SJCRH30 (cell line): ENCODE data around the gene PTPRA. TPM values are rescaled to one million over a fixed set of nuclear protein-coding genes. Genes with fewer than 3 reads are reported as not detected.

Experiments
- DNase-seq, 2 experiments: peaks; one replicate each; pipeline ENCODE4 v3.0.0-alpha.2; 2015 to 2020
- H3K27ac ChIP-seq: fragments of 250-450 bp; sonication (Bioruptor Pico); 2 replicates; pipeline ENCODE4 v1.5.1; 2020; ENCODE audit warnings: mild to moderate bottlenecking, moderate library complexity
- H3K27me3 ChIP-seq: fragments of 250-450 bp; sonication (Bioruptor Pico); 2 replicates; pipeline ENCODE4 v1.5.1; 2020; ENCODE audit warnings: mild to moderate bottlenecking, moderate library complexity
- H3K36me3 ChIP-seq: fragments of 250-450 bp; sonication (Bioruptor Pico); 2 replicates; pipeline ENCODE4 v1.5.1; 2020; ENCODE audit warnings: mild to moderate bottlenecking, moderate library complexity
- H3K4me1 ChIP-seq: fragments of 250-450 bp; sonication (Bioruptor Pico); 2 replicates; pipeline ENCODE4 v1.5.1; 2020; ENCODE audit warnings: mild to moderate bottlenecking, moderate library complexity
- H3K4me3 ChIP-seq: fragments of 250-450 bp; sonication (Bioruptor Pico); 2 replicates; pipeline ENCODE4 v1.5.1; 2020; ENCODE audit warnings: mild to moderate bottlenecking, moderate library complexity
- H3K9me3 ChIP-seq: fragments of 250-450 bp; sonication (Bioruptor Pico); replicated peaks from 2 replicates; pipeline ENCODE4 v1.5.1; 2020; ENCODE audit warnings: mild to moderate bottlenecking, moderate library complexity
- total RNA-seq: library from RNA; depleted of rRNA; stranded (reverse); fragments of >200 nt; shearing (Covaris generic); gene quantifications from 2 replicates; pipeline ENCODE4 v1.2.3, GENCODE V29; 2014

The PTPRA gene
- total RNA-seq, 1 experiment from 2014 or later: 44.4 TPM

GRCh38 chr20:2967841-2968240 is 94.6 kb downstream of the PTPRA start:
- Histone ChIP-seq H3K27me3 (no peaks in the 10 kb centered on the region), H3K4me1 (peaks cover 4% of the 10 kb centered on the region; the same call in 1 of the 2 replicates), H3K36me3 (0 out of 2 replicates have a peak, but pooled peaks cover 8% of the 10 kb centered on the region), H3K4me3 (no peak overlapping the region), H3K27ac (no peak overlapping the region), H3K9me3 (no peaks in the 10 kb centered on the region)
- no peak for DNase-seq

- H3K4me3 ChIP-seq: no peak overlapping the region
- H3K9me3 ChIP-seq: no peaks in the 10 kb centered on the region
- no peaks in the 10 kb centered on the region for H3K4me1 ChIP-seq
- no peak overlapping the region for H3K27ac ChIP-seq
- H3K27me3 ChIP-seq: no peaks in the 10 kb centered on the region
- H3K36me3 ChIP-seq: peaks cover 10% of the 10 kb centered on the region; the same call in 1 of the 2 replicates
- DNase-seq: no peak
These were observed 98.8 kb downstream of the PTPRA start for GRCh38 chr20:2972126-2972525.

- H3K4me1 ChIP-seq: no peaks in the 10 kb centered on the region
- no peak overlapping the region for H3K4me3 ChIP-seq
- H3K27ac ChIP-seq: no peak overlapping the region
- no peak for DNase-seq
- no peaks in the 10 kb centered on the region for H3K9me3 ChIP-seq
- H3K36me3 ChIP-seq: peaks cover 2% of the 10 kb centered on the region; the same call in 1 of the 2 replicates
- H3K27me3 ChIP-seq: no peaks in the 10 kb centered on the region
These were observed 100.3 kb downstream of the PTPRA start for GRCh38 chr20:2973574-2973973.

- H3K36me3 ChIP-seq: peaks cover under 1% of the 10 kb centered on the region; the same call in 1 of the 2 replicates
- no peak for DNase-seq
- no peaks in the 10 kb centered on the region for H3K9me3 ChIP-seq
- no peak overlapping the region for H3K4me3 ChIP-seq
- no peaks in the 10 kb centered on the region for H3K4me1 ChIP-seq
- H3K27me3 ChIP-seq: no peaks in the 10 kb centered on the region
- H3K27ac ChIP-seq: no peak overlapping the region
These were observed 105.2 kb downstream of the PTPRA start for GRCh38 chr20:2978519-2978918.

GRCh38 chr20:2981646-2982045 is 108.4 kb downstream of the PTPRA start:
- Histone ChIP-seq H3K9me3 (no peaks in the 10 kb centered on the region), H3K27me3 (no peaks in the 10 kb centered on the region), H3K4me3 (no peak overlapping the region), H3K4me1 (peaks cover under 1% of the 10 kb centered on the region), H3K36me3 (no peaks in the 10 kb centered on the region), H3K27ac (no peak overlapping the region)
- no peak for DNase-seq

- Histone ChIP-seq H3K27me3 (no peaks in the 10 kb centered on the region), H3K4me3 (no peak overlapping the region), H3K4me1 (peaks cover 12% of the 10 kb centered on the region), H3K27ac (no peak overlapping the region), H3K9me3 (no peaks in the 10 kb centered on the region), H3K36me3 (peaks cover 3% of the 10 kb centered on the region)
- no peak for DNase-seq
These were observed 110.2 kb downstream of the PTPRA start for GRCh38 chr20:2983508-2983907.

- H3K4me1 ChIP-seq: peaks cover 12% of the 10 kb centered on the region
- no peak for DNase-seq
- no peak overlapping the region for H3K27ac ChIP-seq
These were observed 110.8 kb downstream of the PTPRA start for GRCh38 chr20:2984028-2984501.

GRCh38 chr20:2984956-2985661 is 111.8 kb downstream of the PTPRA start:
- Histone ChIP-seq H3K27ac (no peak overlapping the region), H3K9me3 (no peaks in the 10 kb centered on the region), H3K27me3 (no peaks in the 10 kb centered on the region), H3K4me1 (peaks cover 12% of the 10 kb centered on the region), H3K4me3 (no peak overlapping the region), H3K36me3 (peaks cover 12% of the 10 kb centered on the region)
- peak in 1 of 2 experiments; percentile 25 for DNase-seq

More at GRCh38 chr20:2984028-2984501, 110.8 kb downstream of the PTPRA start:
- Histone ChIP-seq H3K4me3 (no peak overlapping the region), H3K9me3 (no peaks in the 10 kb centered on the region), H3K36me3 (peaks cover 9% of the 10 kb centered on the region), H3K27me3 (no peaks in the 10 kb centered on the region)

- Histone ChIP-seq H3K4me1 (peaks cover 12% of the 10 kb centered on the region), H3K27me3 (no peaks in the 10 kb centered on the region), H3K36me3 (peaks cover 23% of the 10 kb centered on the region), H3K27ac (peak overlapping the region; percentile 84), H3K9me3 (no peaks in the 10 kb centered on the region), H3K4me3 (no peak overlapping the region)
- peak in 1 of 2 experiments; percentile 35 for DNase-seq
These were observed 113.2 kb downstream of the PTPRA start for GRCh38 chr20:2986466-2986865.

- Histone ChIP-seq H3K36me3 (peaks cover 29% of the 10 kb centered on the region), H3K4me3 (no peak overlapping the region), H3K4me1 (peaks cover 12% of the 10 kb centered on the region), H3K27ac (peak overlapping the region; percentile 84), H3K9me3 (no peaks in the 10 kb centered on the region), H3K27me3 (no peaks in the 10 kb centered on the region)
- DNase-seq: no peak
These were observed 114.6 kb downstream of the PTPRA start for GRCh38 chr20:2987861-2988260.

GRCh38 chr20:2991532-2991931 is 118.3 kb downstream of the PTPRA start:
- H3K4me1 ChIP-seq: peaks cover 12% of the 10 kb centered on the region
- no peak overlapping the region for H3K4me3 ChIP-seq
- H3K27me3 ChIP-seq: no peaks in the 10 kb centered on the region
- H3K36me3 ChIP-seq: peaks cover 32% of the 10 kb centered on the region
- no peaks in the 10 kb centered on the region for H3K9me3 ChIP-seq
- H3K27ac ChIP-seq: no peak overlapping the region
- DNase-seq: no peak

GRCh38 chr20:2993250-2993649 is 120.0 kb downstream of the PTPRA start:
- H3K36me3 ChIP-seq: peaks cover 31% of the 10 kb centered on the region
- DNase-seq: no peak
- H3K27me3 ChIP-seq: no peaks in the 10 kb centered on the region
- no peaks in the 10 kb centered on the region; the same call in 1 of the 2 replicates for H3K4me1 ChIP-seq
- H3K27ac ChIP-seq: no peak overlapping the region
- H3K4me3 ChIP-seq: no peak overlapping the region
- H3K9me3 ChIP-seq: no peaks in the 10 kb centered on the region

GRCh38 chr20:2995796-2996195 is 122.5 kb downstream of the PTPRA start:
- Histone ChIP-seq H3K4me3 (no peak overlapping the region), H3K27ac (no peak overlapping the region), H3K4me1 (no peaks in the 10 kb centered on the region), H3K27me3 (no peaks in the 10 kb centered on the region), H3K36me3 (peaks cover 17% of the 10 kb centered on the region), H3K9me3 (no peaks in the 10 kb centered on the region)
- DNase-seq: no peak

GRCh38 chr20:2998728-2999127 is 125.4 kb downstream of the PTPRA start:
- Histone ChIP-seq H3K27me3 (no peaks in the 10 kb centered on the region), H3K27ac (no peak overlapping the region), H3K9me3 (no peaks in the 10 kb centered on the region), H3K36me3 (peaks cover 7% of the 10 kb centered on the region; the same call in 1 of the 2 replicates), H3K4me3 (no peak overlapping the region), H3K4me1 (no peaks in the 10 kb centered on the region)
- DNase-seq: no peak

GRCh38 chr20:3000852-3001523 is 127.7 kb downstream of the PTPRA start:
- peaks cover 7% of the 10 kb centered on the region; the same call in 1 of the 2 replicates for H3K36me3 ChIP-seq
- H3K27ac ChIP-seq: no peak overlapping the region
- H3K4me1 ChIP-seq: no peaks in the 10 kb centered on the region
- H3K9me3 ChIP-seq: no peaks in the 10 kb centered on the region
- DNase-seq: no peak
- no peak overlapping the region for H3K4me3 ChIP-seq
- H3K27me3 ChIP-seq: no peaks in the 10 kb centered on the region
